Lung (tissue), 12 donors: ENCODE data around the gene ST3GAL3. TPM values are rescaled to one million over a fixed set of nuclear protein-coding genes. Genes with fewer than 3 reads are reported as not detected.

Experiments used
- ATAC-seq: fragments of 200-7000 bp; cut with Tn5 transposase; one replicate; pipeline ENCODE4 v1.9.1; 2020; ENCODE audit warnings: moderate number of reproducible peaks; ENCODE audit not compliant: insufficient read depth, low FRiP score
- DNase-seq, 3 donors: peaks; one replicate each; pipeline ENCODE4 v3.0.0-alpha.2; 2013 to 2017
- H3K27ac ChIP-seq, 2 donors: one replicate each; pipeline ENCODE4 v1.5.1; 2013; ENCODE audit warnings: mild to moderate bottlenecking in 2 of 2, moderate library complexity in 2 of 2, control low read depth in 1 of 2, inconsistent platforms in 1 of 2, low read depth in 1 of 2, low read length in 1 of 2
- H3K27me3 ChIP-seq, 3 donors: one replicate each; pipeline ENCODE4 v1.5.1; 2013; ENCODE audit warnings: low read length in 2 of 3; ENCODE audit not compliant: control insufficient read depth in 3 of 3, insufficient read depth in 3 of 3
- H3K36me3 ChIP-seq, 4 donors: one replicate each; pipeline ENCODE4 v1.5.1; 2013; ENCODE audit warnings: low read length in 4 of 4, mild to moderate bottlenecking in 1 of 4, moderate library complexity in 1 of 4; ENCODE audit not compliant: control insufficient read depth in 4 of 4, insufficient read depth in 4 of 4
- H3K4me1 ChIP-seq, 5 donors: one replicate each; pipeline ENCODE4 v1.5.1; 2013; ENCODE audit warnings: low read length in 5 of 5, mild to moderate bottlenecking in 2 of 5, moderate library complexity in 1 of 5; ENCODE audit not compliant: control insufficient read depth in 5 of 5, insufficient read depth in 5 of 5
- H3K4me3 ChIP-seq: one replicate; pipeline ENCODE4 v1.5.1; 2013; ENCODE audit warnings: mild to moderate bottlenecking, control low read depth, moderate library complexity
- H3K9ac ChIP-seq, 2 donors: one replicate each; pipeline ENCODE4 v1.5.1; 2013; ENCODE audit warnings: low read length in 2 of 2, control low read depth in 1 of 2; ENCODE audit not compliant: insufficient read depth in 1 of 2
- H3K9me3 ChIP-seq, 4 donors: one replicate each; pipeline ENCODE4 v1.5.1; 2013; ENCODE audit warnings: low read length in 3 of 4, mild to moderate bottlenecking in 1 of 4, moderate library complexity in 1 of 4; ENCODE audit not compliant: control insufficient read depth in 4 of 4, insufficient read depth in 3 of 4
- WGBS, 2 donors: extraction: QIAGEN DNeasy Blood & Tissue Kit; methylation state at CpG; one replicate each; pipeline ENCODE4 v1.1.7; 2013; 5-methylcytosine and 5-hydroxymethylcytosine counted together
- polyA plus RNA-seq, 2 donors: library from polyadenylated mRNA; stranded (reverse); fragments of 200-250 nt; gene quantifications; one replicate each; pipeline ENCODE4 v1.2.1, GENCODE V29; 2013
- total RNA-seq, 2 donors: library from RNA; depleted of rRNA in 1 of 2; stranded (reverse); fragments of >200 nt in 1 of 2; gene quantifications; one replicate each; pipeline ENCODE4 v1.2.1, GENCODE V29; 2014 to 2021
- TF ChIP-seq, protein P1 (sequence below): IDR thresholded peaks from 2 replicates; pipeline ENCODE4 v1.5.1; 2012; ENCODE audit warnings: mild to moderate bottlenecking; ENCODE audit errors: control extremely low read depth, extremely low read depth
- donor health status: control.
- donor health status: control.
- donor health status: Bipolar disorder and iron deficiency.
- donor health status: healthy.
- donor health status: DM: yes; HTN: yes; CAD: no.

The ST3GAL3 gene
- total and polyA plus RNA-seq, 4 donors, result 8.4 to 28.0 (median 17.1) TPM

DNA sequence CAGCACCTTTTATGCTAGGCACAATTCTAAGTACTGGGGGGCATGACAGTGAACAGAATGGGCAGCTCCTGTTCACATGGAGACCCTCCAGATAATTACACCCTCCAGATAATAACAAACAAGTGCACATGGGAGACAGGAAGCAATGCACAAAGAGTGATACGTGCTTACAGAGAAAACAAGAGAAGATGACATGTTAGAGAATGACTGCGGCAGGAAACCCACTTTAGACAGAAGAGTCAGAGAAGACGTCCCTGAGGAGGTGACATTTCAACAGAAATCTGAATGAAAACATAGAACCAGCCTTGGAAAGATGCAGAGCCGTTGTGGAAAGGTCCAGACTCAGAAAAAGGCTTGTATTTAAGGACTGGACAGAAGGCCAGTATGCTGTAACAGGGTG, 171.5 kb downstream of the ST3GAL3 start:
- no peak overlapping the region for H3K4me3 ChIP-seq
- H3K27me3 ChIP-seq, result no peaks in the 10 kb centered on the region
- ATAC-seq (no peak), DNase-seq (no peak)
- H3K4me1 ChIP-seq, result peaks cover 0 to 5% (median 0%) of the 10 kb centered on the region in 5 donors
- WGBS, 2 donors, result 78 to 85% methylated on average over 4 of the region's 4 CpGs
- no peaks in the 10 kb centered on the region for H3K9me3 ChIP-seq
- peak overlapping the region in 1 of 2 donors; percentile 80 for H3K27ac ChIP-seq
- no peak overlapping the region for H3K9ac ChIP-seq
- TF ChIP-seq, protein P1, sequence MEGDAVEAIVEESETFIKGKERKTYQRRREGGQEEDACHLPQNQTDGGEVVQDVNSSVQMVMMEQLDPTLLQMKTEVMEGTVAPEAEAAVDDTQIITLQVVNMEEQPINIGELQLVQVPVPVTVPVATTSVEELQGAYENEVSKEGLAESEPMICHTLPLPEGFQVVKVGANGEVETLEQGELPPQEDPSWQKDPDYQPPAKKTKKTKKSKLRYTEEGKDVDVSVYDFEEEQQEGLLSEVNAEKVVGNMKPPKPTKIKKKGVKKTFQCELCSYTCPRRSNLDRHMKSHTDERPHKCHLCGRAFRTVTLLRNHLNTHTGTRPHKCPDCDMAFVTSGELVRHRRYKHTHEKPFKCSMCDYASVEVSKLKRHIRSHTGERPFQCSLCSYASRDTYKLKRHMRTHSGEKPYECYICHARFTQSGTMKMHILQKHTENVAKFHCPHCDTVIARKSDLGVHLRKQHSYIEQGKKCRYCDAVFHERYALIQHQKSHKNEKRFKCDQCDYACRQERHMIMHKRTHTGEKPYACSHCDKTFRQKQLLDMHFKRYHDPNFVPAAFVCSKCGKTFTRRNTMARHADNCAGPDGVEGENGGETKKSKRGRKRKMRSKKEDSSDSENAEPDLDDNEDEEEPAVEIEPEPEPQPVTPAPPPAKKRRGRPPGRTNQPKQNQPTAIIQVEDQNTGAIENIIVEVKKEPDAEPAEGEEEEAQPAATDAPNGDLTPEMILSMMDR, result no peak
- peaks cover 0 to 5% (median 0%) of the 10 kb centered on the region in 4 donors for H3K36me3 ChIP-seq

DNA sequence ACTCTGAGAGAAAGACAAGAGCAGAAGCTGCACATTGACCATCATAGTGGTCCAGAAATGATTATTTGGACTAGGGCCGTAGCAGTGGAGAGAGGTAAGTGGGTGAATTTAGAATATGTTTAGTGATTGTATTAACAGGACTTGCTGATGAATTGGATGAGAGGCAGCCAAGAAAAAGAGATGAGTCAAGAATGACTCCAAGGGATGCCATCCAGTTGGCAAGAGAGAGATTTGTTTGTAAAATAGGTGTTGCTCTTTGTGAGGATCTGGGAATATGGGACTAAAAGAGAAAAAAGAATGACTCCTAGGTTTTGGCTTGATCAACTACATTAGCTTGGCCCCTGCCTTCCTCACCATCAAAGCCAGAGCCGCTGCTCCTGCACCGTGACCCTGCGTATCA, 172.1 kb downstream of the ST3GAL3 start:
- Histone ChIP-seq H3K27me3 (no peaks in the 10 kb centered on the region), H3K9me3 (no peaks in the 10 kb centered on the region), H3K27ac (peak overlapping the region in 1 of 2 donors; percentile 80), H3K4me1 (peaks cover 0 to 5% (median 0%) of the 10 kb centered on the region in 5 donors), H3K9ac (no peak overlapping the region), H3K4me3 (no peak overlapping the region), H3K36me3 (peaks cover 0 to 6% (median 1%) of the 10 kb centered on the region in 4 donors)
- ATAC-seq (no peak), DNase-seq (no peak)
- WGBS, 2 donors, result 95 to 97% methylated on average over 4 of the region's 4 CpGs
- TF ChIP-seq, protein P1, result no peak

DNA sequence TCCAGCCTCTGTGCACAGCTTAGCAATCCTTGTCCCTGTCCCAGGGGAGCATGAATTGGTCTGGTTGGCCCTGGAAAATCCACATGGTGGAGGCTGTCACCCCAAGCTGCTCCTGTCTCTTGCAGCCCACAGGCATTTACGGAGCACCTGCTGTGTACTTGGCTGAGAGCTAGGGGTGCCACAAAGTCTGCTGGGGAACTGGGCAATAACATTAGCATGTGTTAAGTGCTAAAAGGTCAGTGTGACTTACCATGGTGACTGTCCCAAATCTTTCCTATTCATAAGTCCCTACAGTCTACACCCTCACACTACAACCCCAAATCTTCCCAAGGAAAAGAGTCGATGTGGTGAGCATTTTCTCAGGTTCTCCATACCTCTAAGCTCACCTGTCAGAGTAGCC, 172.7 kb downstream of the ST3GAL3 start:
- Histone ChIP-seq H3K9ac (no peak overlapping the region), H3K36me3 (peaks cover 0 to 8% (median 1%) of the 10 kb centered on the region in 4 donors), H3K27ac (peak overlapping the region in 1 of 2 donors; percentile 80), H3K9me3 (no peaks in the 10 kb centered on the region), H3K27me3 (no peaks in the 10 kb centered on the region), H3K4me3 (no peak overlapping the region), H3K4me1 (peaks cover 0 to 6% (median 0%) of the 10 kb centered on the region in 5 donors)
- ATAC-seq, result no peak
- WGBS, 2 donors, result 92 to 93% methylated on average over 2 of the region's 2 CpGs
- TF ChIP-seq, protein P1, result no peak
- DNase-seq, result no peak

DNA sequence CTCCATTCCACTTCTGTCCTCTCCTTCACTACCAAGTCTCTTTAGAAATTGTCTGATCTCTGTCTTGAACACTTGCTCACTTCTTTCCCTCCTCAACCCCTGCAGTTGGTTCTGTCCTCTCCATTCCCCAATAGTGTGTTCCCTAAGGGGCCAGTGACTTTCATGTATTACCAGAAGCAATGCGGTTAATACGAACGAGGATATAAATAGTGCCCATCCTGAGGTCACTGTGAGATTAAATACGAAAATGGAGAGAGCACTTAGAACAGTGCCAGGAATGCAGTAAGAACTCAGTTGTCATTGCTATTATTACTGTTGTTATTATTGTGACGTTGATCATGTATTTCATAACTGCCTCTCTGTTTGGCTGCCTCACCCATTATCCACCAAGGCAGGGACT, 173.3 kb downstream of the ST3GAL3 start:
- Histone ChIP-seq H3K4me1 (peaks cover 0 to 6% (median 0%) of the 10 kb centered on the region in 5 donors), H3K9me3 (no peaks in the 10 kb centered on the region), H3K36me3 (peaks cover 0 to 8% (median 1%) of the 10 kb centered on the region in 4 donors), H3K27me3 (no peaks in the 10 kb centered on the region), H3K27ac (peak overlapping the region in 1 of 2 donors; percentile 80), H3K9ac (no peak overlapping the region), H3K4me3 (no peak overlapping the region)
- DNase-seq (no peak), ATAC-seq (no peak)
- 87 to 93% methylated on average over 5 of the region's 5 CpGs for WGBS, 2 donors
- TF ChIP-seq, protein P1, result no peak
